ENCODE results near the gene CMPK2.

Gene CMPK2

GRCh38 chr2:6800553-6800952 lies 65.2 kb downstream of the CMPK2 start:
- no peak for DNase-seq
